DOHH2 (cell line): ENCODE results near the gene STARD3NL.

Source experiments
- CTCF ChIP-seq: fragments of 200-600 bp; sonication (generic); IDR thresholded peaks from one replicate; pipeline ENCODE4 v1.5.1; 2014; ENCODE audit warnings: antibody characterized with exemption, mild to moderate bottlenecking, low read depth, low read length; ENCODE audit not compliant: poor library complexity, severe bottlenecking
- EZH2phosphoT487 ChIP-seq: fragments of 200-600 bp; sonication (generic); IDR thresholded peaks from 2 replicates; pipeline ENCODE4 v1.6.1; 2017; ENCODE audit warnings: borderline replicate concordance, mild to moderate bottlenecking, antibody characterized with exemption, low read length, moderate library complexity, mixed read lengths

GRCh38 chr7:38276096-38276877 lies 98.2 kb downstream of the STARD3NL start:
- TF ChIP-seq CTCF = no peak
- TF ChIP-seq EZH2phosphoT487 = no peak
